Large intestine (tissue), 3 donors: ENCODE measurements around the gene DCLRE1B. TPM values are rescaled to one million over a fixed set of nuclear protein-coding genes. Genes with fewer than 3 reads are reported as not detected.
"Not testable (repeated sequence)": the region's sequence is repeated elsewhere in the genome, so short reads cannot be mapped to it uniquely, and the experiment has no call there.

Experiments
- DNase-seq, 2 donors: peaks; one replicate each; pipeline versions ENCODE4 v3.0.0 to v3.0.0-alpha.2; 2013
- H3K27ac ChIP-seq: one replicate; pipeline ENCODE4 v1.5.1; 2013; ENCODE audit warnings: low read length
- H3K27me3 ChIP-seq: 2 replicates; pipeline ENCODE4 v1.6.1; 2013; ENCODE audit warnings: low read length; ENCODE audit not compliant: control insufficient read depth, insufficient read depth
- H3K36me3 ChIP-seq: 2 replicates; pipeline ENCODE4 v1.6.1; 2013; ENCODE audit warnings: low read length; ENCODE audit not compliant: control insufficient read depth, insufficient read depth
- H3K4me1 ChIP-seq: one replicate; pipeline ENCODE4 v1.6.1; 2013; ENCODE audit warnings: low read length; ENCODE audit not compliant: control insufficient read depth, insufficient read depth
- H3K4me3 ChIP-seq: one replicate; pipeline ENCODE4 v1.5.1; 2013; ENCODE audit warnings: low read length
- H3K9me3 ChIP-seq: one replicate; pipeline ENCODE4 v1.6.1; 2013; ENCODE audit warnings: mild to moderate bottlenecking, low read depth, low read length, moderate library complexity; ENCODE audit not compliant: control insufficient read depth
- WGBS: methylation state at CpG from one replicate; pipeline ENCODE4 v1.1.5; 2013; ENCODE audit warnings: low lambda C conversion rate; ENCODE audit not compliant: insufficient coverage; 5-methylcytosine and 5-hydroxymethylcytosine counted together
- polyA plus RNA-seq: library from polyadenylated mRNA; unstranded; fragments of 120-200 nt; gene quantifications from one replicate; pipeline ENCODE4 v1.2.1, GENCODE V29; 2013

Gene DCLRE1B
- polyA plus RNA-seq, 1 donor: 6.5 TPM

- H3K36me3 ChIP-seq: peaks cover 8% of the 10 kb centered on the region
- peak overlapping the region; percentile 9 for H3K27ac ChIP-seq
- H3K9me3 ChIP-seq: no peaks in the 10 kb centered on the region
- H3K4me1 ChIP-seq: peaks cover 16% of the 10 kb centered on the region
- no peak overlapping the region for H3K4me3 ChIP-seq
- no CpG with 5 or more reads among the region's 3 CpGs for WGBS
- DNase-seq: peak; percentile 5 to 51
- H3K27me3 ChIP-seq: no peaks in the 10 kb centered on the region
Measured at GRCh38 chr1:113947388-113948107, 42.4 kb downstream of the DCLRE1B start.

DNA sequence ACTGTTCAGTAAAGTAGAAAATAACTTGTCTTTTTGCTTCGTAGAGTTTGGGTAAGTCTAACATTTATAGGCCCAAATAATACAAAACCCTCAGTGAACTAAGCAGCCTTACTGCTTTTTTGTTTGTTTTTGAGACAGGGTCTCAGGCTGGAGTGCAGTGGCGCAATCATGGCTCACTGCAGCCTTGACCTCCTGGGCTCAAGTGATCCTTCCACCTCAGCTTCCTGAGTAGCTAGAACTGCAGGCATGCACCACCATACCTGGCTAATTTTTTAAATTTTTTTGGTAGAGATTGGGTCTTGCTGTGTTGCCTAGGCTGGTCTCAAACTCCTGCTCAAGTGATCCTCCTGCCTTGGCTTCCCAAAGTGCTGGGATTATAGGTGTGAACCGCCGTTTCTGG, 43.0 kb downstream of the DCLRE1B start:
- H3K27ac ChIP-seq, H3K4me3 ChIP-seq: not testable (repeated sequence)
- no CpG with 5 or more reads among the region's 4 CpGs for WGBS

DNA sequence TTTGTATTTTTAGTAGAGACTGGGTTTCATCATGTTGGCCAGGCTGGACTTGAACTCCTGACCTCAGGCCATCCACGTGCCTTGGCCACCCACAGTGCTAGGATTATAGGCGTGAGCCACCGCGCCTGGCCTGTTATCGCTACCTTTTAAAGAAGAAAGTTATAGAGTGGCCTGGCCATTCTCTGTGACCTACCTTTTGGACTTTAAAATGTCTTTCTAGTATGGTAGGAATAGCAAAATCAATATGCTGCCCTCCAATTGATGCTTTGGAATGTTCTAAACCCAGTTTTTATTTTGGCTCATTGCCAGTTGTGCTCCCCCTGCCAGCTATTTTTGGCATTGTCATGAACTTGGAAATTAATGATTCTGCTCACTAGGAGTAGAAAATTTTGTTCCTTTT, 43.9 kb downstream of the DCLRE1B start:
- H3K27ac ChIP-seq: no peak overlapping the region
- H3K4me1 ChIP-seq: peaks cover 16% of the 10 kb centered on the region
- WGBS: no CpG with 5 or more reads among the region's 5 CpGs
- DNase-seq: no peak
- H3K4me3 ChIP-seq: no peak overlapping the region
- peaks cover 8% of the 10 kb centered on the region for H3K36me3 ChIP-seq
- H3K27me3 ChIP-seq: no peaks in the 10 kb centered on the region
- H3K9me3 ChIP-seq: no peaks in the 10 kb centered on the region

More for the DNA sequence above, 43.0 kb downstream of the DCLRE1B start:
- H3K36me3 ChIP-seq, H3K9me3 ChIP-seq, DNase-seq, H3K27me3 ChIP-seq: not testable (repeated sequence)
- H3K4me1 ChIP-seq: peaks cover 16% of the 10 kb centered on the region

- no peaks in the 10 kb centered on the region for H3K9me3 ChIP-seq
- WGBS: 86% methylated on average over 1 of the region's 1 CpG
- no peak overlapping the region for H3K27ac ChIP-seq
- H3K4me1 ChIP-seq: peaks cover 16% of the 10 kb centered on the region
- no peak overlapping the region for H3K4me3 ChIP-seq
- H3K27me3 ChIP-seq: no peaks in the 10 kb centered on the region
- H3K36me3 ChIP-seq: peaks cover 17% of the 10 kb centered on the region
- no peak for DNase-seq
Measured at GRCh38 chr1:113950908-113951307, 45.8 kb downstream of the DCLRE1B start.

GRCh38 chr1:113951719-113952118, 46.6 kb downstream of the DCLRE1B start:
- H3K36me3 ChIP-seq: peaks cover 22% of the 10 kb centered on the region
- WGBS: no CpG with 5 or more reads among the region's 2 CpGs
- peaks cover 13% of the 10 kb centered on the region for H3K4me1 ChIP-seq
- H3K27ac ChIP-seq: no peak overlapping the region
- no peak overlapping the region for H3K4me3 ChIP-seq
- H3K27me3 ChIP-seq: no peaks in the 10 kb centered on the region
- H3K9me3 ChIP-seq: no peaks in the 10 kb centered on the region
- DNase-seq: no peak

- H3K4me1 ChIP-seq: no peaks in the 10 kb centered on the region
- no peak for DNase-seq
- no peak overlapping the region for H3K4me3 ChIP-seq
- no peak overlapping the region for H3K27ac ChIP-seq
- no peaks in the 10 kb centered on the region for H3K27me3 ChIP-seq
- WGBS: no CpG with 5 or more reads among the region's 1 CpG
- no peaks in the 10 kb centered on the region for H3K9me3 ChIP-seq
- H3K36me3 ChIP-seq: peaks cover 58% of the 10 kb centered on the region
Measured at GRCh38 chr1:113957984-113958383, 52.9 kb downstream of the DCLRE1B start.

- Histone ChIP-seq H3K4me1 (no peaks in the 10 kb centered on the region), H3K4me3 (no peak overlapping the region), H3K27me3 (no peaks in the 10 kb centered on the region), H3K27ac (no peak overlapping the region), H3K9me3 (no peaks in the 10 kb centered on the region), H3K36me3 (peaks cover 63% of the 10 kb centered on the region)
- no peak for DNase-seq
- WGBS: no CpG with 5 or more reads among the region's 1 CpG
Measured at GRCh38 chr1:113958691-113959090, 53.6 kb downstream of the DCLRE1B start.

DNA sequence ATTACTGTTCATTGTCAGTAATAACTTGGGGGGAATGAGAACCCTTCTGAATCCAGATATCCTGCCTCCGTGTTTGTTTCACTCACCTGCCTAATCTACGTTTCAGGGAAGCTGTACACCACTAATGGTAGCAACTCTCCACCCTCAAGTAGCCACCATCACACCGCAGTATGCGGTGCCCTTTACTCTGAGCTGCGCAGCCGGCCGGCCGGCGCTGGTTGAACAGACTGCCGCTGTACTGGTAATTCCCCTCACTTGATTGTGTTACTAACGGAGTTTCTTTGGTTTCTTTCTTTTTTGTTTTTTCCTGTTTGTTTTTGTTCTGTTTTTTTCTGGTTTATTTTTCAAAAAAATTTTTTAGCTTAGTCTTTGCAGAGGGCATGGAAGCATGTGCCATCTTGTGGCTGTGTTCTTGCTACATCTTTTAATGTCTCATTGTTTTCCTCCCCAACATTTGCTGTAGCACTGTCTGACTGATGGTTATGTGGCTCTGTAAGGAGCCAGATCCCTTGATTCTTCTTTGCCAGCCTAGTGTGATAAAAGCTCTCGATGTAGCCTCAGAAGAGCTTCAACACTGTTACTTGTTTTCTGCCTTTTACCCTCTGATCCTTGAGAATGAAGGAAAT, 58.3 kb downstream of the DCLRE1B start:
- 94% methylated on average over 4 of the region's 12 CpGs for WGBS
- Histone ChIP-seq H3K4me3 (no peak overlapping the region), H3K36me3 (peaks cover 58% of the 10 kb centered on the region), H3K4me1 (no peaks in the 10 kb centered on the region), H3K27ac (no peak overlapping the region), H3K27me3 (no peaks in the 10 kb centered on the region), H3K9me3 (no peaks in the 10 kb centered on the region)
- DNase-seq: no peak

Other genes with a start within 250 kb of the DCLRE1B start
- gene PHTF1, start 145.8 kb upstream of the DCLRE1B start, polyA plus RNA-seq: 9.6 TPM
- gene RSBN1, start 92.8 kb upstream of the DCLRE1B start, polyA plus RNA-seq: 17.2 TPM
- gene PTPN22, start 33.6 kb upstream of the DCLRE1B start, polyA plus RNA-seq: 3.6 TPM
- gene BCL2L15, start 17.7 kb upstream of the DCLRE1B start, polyA plus RNA-seq: 22.8 TPM
- 39.6 TPM for gene AP4B1, start 527 bp upstream of the DCLRE1B start, polyA plus RNA-seq
- gene HIPK1, start 24.0 kb downstream of the DCLRE1B start, polyA plus RNA-seq: 31.5 TPM
- gene OLFML3, start 74.1 kb downstream of the DCLRE1B start, polyA plus RNA-seq: 54.9 TPM
- 0.76 TPM for gene SYT6, start 248.5 kb downstream of the DCLRE1B start, polyA plus RNA-seq